ENCODE results near the gene MEIS3.

DNA sequence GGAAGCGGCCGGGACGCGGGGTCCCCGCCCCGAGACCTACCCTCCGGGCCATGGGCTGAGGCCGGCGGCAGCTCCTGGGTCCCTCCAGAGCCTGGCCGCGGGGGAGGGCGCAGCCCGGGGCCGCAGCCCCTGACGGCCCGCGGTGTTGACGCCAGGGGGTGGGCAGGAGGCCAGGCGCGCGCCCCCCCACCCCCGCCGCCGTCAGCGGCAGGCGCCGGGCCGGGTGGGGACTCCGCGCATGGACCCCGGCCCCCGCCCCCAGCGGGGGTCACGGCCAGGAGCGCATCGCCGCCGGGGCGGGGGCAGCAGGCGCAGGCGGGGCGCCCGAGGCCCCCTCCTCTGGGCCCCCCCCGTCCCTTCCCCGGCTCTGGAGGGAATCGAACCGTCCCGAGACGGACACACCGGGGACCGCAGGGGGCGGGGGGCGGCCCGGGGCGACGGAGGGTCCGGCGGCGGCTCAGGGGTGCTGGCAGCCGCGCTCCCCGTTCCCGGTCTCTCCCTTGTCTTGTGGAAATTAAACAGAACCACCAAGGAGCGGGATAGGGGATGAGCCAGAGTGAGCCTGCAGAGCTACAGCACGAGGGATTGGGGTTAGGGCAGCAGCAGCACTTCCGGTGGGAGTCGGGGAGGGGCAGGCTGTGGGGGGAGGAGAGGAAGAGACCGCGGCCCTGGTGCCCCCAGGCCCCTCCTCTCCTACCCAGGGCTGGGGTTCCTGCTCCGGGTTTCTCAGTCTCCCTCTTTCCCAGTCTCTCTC lies at the start of gene MEIS3:
- TF ChIP-seq, protein P1, sequence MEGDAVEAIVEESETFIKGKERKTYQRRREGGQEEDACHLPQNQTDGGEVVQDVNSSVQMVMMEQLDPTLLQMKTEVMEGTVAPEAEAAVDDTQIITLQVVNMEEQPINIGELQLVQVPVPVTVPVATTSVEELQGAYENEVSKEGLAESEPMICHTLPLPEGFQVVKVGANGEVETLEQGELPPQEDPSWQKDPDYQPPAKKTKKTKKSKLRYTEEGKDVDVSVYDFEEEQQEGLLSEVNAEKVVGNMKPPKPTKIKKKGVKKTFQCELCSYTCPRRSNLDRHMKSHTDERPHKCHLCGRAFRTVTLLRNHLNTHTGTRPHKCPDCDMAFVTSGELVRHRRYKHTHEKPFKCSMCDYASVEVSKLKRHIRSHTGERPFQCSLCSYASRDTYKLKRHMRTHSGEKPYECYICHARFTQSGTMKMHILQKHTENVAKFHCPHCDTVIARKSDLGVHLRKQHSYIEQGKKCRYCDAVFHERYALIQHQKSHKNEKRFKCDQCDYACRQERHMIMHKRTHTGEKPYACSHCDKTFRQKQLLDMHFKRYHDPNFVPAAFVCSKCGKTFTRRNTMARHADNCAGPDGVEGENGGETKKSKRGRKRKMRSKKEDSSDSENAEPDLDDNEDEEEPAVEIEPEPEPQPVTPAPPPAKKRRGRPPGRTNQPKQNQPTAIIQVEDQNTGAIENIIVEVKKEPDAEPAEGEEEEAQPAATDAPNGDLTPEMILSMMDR (IDR thresholded peaks at IDR 0.05), result no peak
- peak; percentile 31; the same call in 1 of the 2 replicates for TF ChIP-seq POLR2A (IDR thresholded peaks at IDR 0.05; ENCODE audit: low read length)
- TF ChIP-seq RAD21 (conservative IDR thresholded peaks at IDR 0.05 in 1 of 2, IDR thresholded peaks at IDR 0.05 in 1 of 2), result no peak
- TF ChIP-seq TP53 (CRISPR knock-in tag; IDR thresholded peaks at IDR 0.05), result no peak
- no peak for TF ChIP-seq RNF2 (IDR thresholded peaks at IDR 0.05; ENCODE audit: borderline replicate concordance, low read depth)
- TF ChIP-seq KDM1A (IDR thresholded peaks at IDR 0.05; ENCODE audit: low read depth), result no peak
- no peak for TF ChIP-seq NFE2L2 (conservative IDR thresholded peaks at IDR 0.05; ENCODE audit: low read length)
- no peak for TF ChIP-seq CEBPB (IDR thresholded peaks at IDR 0.05)
- TF ChIP-seq POLR2AphosphoS2 (conservative IDR thresholded peaks at IDR 0.05; ENCODE audit: low read length), result no peak
